IMR-90 (cell line): ENCODE data around the gene STRIP1. TPM values are rescaled to one million over a fixed set of nuclear protein-coding genes. Genes with fewer than 3 reads are reported as not detected.
A peak's percentile ranks its signal among the peaks of the same experiment; 100 is the strongest.

Source experiments
- ATAC-seq: fragments of 200-7000 bp; cut with Tn5 transposase; 2 replicates; pipeline ENCODE4 v1.9.1; 2020; ENCODE audit warnings: low read depth, mild to moderate bottlenecking, moderate library complexity
- BruUV-seq: library from RNA; stranded (reverse); fragments of 400-500 nt; replicated peaks from 2 replicates; lab custom pipeline; 2021; lab: Mats Ljungman, UMichigan
- CTCF ChIA-PET: fragments of 300-600 bp; formaldehyde crosslinking; extraction: SDS; loops from one replicate; lab custom pipeline; 2021; ENCODE audit warnings: antibody characterized with exemption; lab: Yijun Ruan, JAX
- POLR2A ChIA-PET: fragments of 300-600 bp; sonication (Branson Sonifier 250); formaldehyde crosslinking; loops from one replicate; lab custom pipeline; 2022; ENCODE audit warnings: antibody characterized with exemption; ENCODE audit not compliant: unreplicated experiment; lab: Charles Lee
- DNase-seq: peaks from one replicate; pipeline ENCODE4 v3.0.0; 2013
- H2AFZ ChIP-seq: replicated peaks from 2 replicates; pipeline ENCODE3; 2013; ENCODE audit warnings: low read length, mild to moderate bottlenecking; ENCODE audit not compliant: poor library complexity
- H2AK5ac ChIP-seq: 2 replicates; pipeline ENCODE4 v1.6.1; 2013; ENCODE audit warnings: low read depth, low read length, inconsistent platforms
- H2AK9ac ChIP-seq: replicated peaks from 2 replicates; pipeline ENCODE3; 2013; ENCODE audit warnings: mild to moderate bottlenecking, low read depth, low read length, moderate library complexity; ENCODE audit not compliant: poor library complexity
- H2BK120ac ChIP-seq: 2 replicates; pipeline ENCODE4 v1.6.1; 2013; ENCODE audit warnings: low read depth, low read length, inconsistent platforms
- H2BK15ac ChIP-seq: 3 replicates; pipeline ENCODE4 v1.6.1; 2013; ENCODE audit warnings: low read depth, low read length, inconsistent platforms
- H2BK20ac ChIP-seq: 2 replicates; pipeline ENCODE4 v1.6.1; 2013; ENCODE audit warnings: low read depth, mild to moderate bottlenecking, inconsistent platforms, low read length, moderate library complexity
- H2BK5ac ChIP-seq: 2 replicates; pipeline ENCODE4 v1.6.1; 2013; ENCODE audit warnings: mild to moderate bottlenecking, low read depth, low read length, inconsistent platforms; ENCODE audit not compliant: poor library complexity, severe bottlenecking
- H3K14ac ChIP-seq: replicated peaks from 2 replicates; pipeline ENCODE4 v1.6.1; 2013; ENCODE audit warnings: low read depth, low read length, inconsistent platforms
- H3K18ac ChIP-seq: 2 replicates; pipeline ENCODE4 v1.6.1; 2013; ENCODE audit warnings: low read depth, low read length, control low read depth
- H3K23ac ChIP-seq: 2 replicates; pipeline ENCODE4 v1.6.1; 2013; ENCODE audit warnings: low read depth, low read length, inconsistent platforms
- H3K27ac ChIP-seq: 2 replicates; pipeline ENCODE4 v1.5.1; 2013; ENCODE audit warnings: mild to moderate bottlenecking, control low read depth, low read length; ENCODE audit not compliant: insufficient read depth
- H3K27me3 ChIP-seq: 2 replicates; pipeline ENCODE4 v1.6.1; 2013; ENCODE audit warnings: low read length; ENCODE audit not compliant: control insufficient read depth, insufficient read depth
- H3K36me3 ChIP-seq: 2 replicates; pipeline ENCODE4 v1.6.1; 2013; ENCODE audit warnings: low read length, mixed read lengths; ENCODE audit not compliant: control insufficient read depth, insufficient read depth
- H3K4ac ChIP-seq: 2 replicates; pipeline ENCODE4 v1.6.1; 2013; ENCODE audit warnings: low read depth, low read length, inconsistent platforms
- H3K4me1 ChIP-seq: 2 replicates; pipeline ENCODE4 v1.6.1; 2013; ENCODE audit warnings: low read length, mixed read lengths; ENCODE audit not compliant: control insufficient read depth, insufficient read depth
- H3K4me2 ChIP-seq: 2 replicates; pipeline ENCODE4 v1.6.1; 2013; ENCODE audit warnings: low read depth, mild to moderate bottlenecking, control low read depth, low read length, moderate library complexity
- H3K4me3 ChIP-seq: 2 replicates; pipeline ENCODE4 v1.5.1; 2013; ENCODE audit warnings: low read depth, mild to moderate bottlenecking, control low read depth, low read length, moderate library complexity; ENCODE audit not compliant: insufficient read depth
- H3K56ac ChIP-seq: 2 replicates; pipeline ENCODE4 v1.6.1; 2013; ENCODE audit warnings: low read length, inconsistent platforms; ENCODE audit not compliant: insufficient read depth; ENCODE audit errors: extremely low read depth
- H3K79me1 ChIP-seq, 2 experiments: 2 replicates each; pipeline ENCODE4 v1.6.1; 2013; ENCODE audit warnings: low read length in 2 of 2, inconsistent platforms in 1 of 2, low read depth in 1 of 2
- H3K9ac ChIP-seq: 2 replicates; pipeline ENCODE4 v1.6.1; 2013; ENCODE audit warnings: low read depth, low read length, control low read depth
- H3K9me1 ChIP-seq: 2 replicates; pipeline ENCODE4 v1.6.1; 2013; ENCODE audit warnings: low read length, inconsistent platforms; ENCODE audit not compliant: insufficient read depth
- H3K9me3 ChIP-seq: 2 replicates; pipeline ENCODE4 v1.6.1; 2013; ENCODE audit warnings: low read length; ENCODE audit not compliant: control insufficient read depth, insufficient read depth
- H4K20me1 ChIP-seq: 2 replicates; pipeline ENCODE4 v1.6.1; 2013; ENCODE audit warnings: low read length, inconsistent platforms; ENCODE audit not compliant: insufficient read depth
- H4K5ac ChIP-seq: 2 replicates; pipeline ENCODE4 v1.6.1; 2013; ENCODE audit warnings: mild to moderate bottlenecking, low read depth, low read length, control low read depth
- H4K8ac ChIP-seq, 2 experiments: 2 replicates each; pipeline ENCODE4 v1.6.1; 2013; ENCODE audit warnings: low read depth in 2 of 2, low read length in 2 of 2, control low read depth in 1 of 2, inconsistent platforms in 1 of 2
- H4K91ac ChIP-seq: 2 replicates; pipeline ENCODE4 v1.6.1; 2013; ENCODE audit warnings: low read depth, low read length, inconsistent platforms; ENCODE audit not compliant: insufficient read depth
- CHD1 ChIP-seq: IDR thresholded peaks from 2 replicates; pipeline ENCODE4 v1.6.1; 2012; ENCODE audit warnings: low read depth, low read length, improper control_type of control experiment
- CTCF ChIP-seq: conservative IDR thresholded peaks from 2 replicates; pipeline ENCODE4 v1.5.1; 2012; ENCODE audit warnings: mild to moderate bottlenecking, low read depth, low read length, improper control_type of control experiment
- FOS ChIP-seq: fragments of 150-350 bp; IDR thresholded peaks from 2 replicates; pipeline ENCODE4 v1.6.1; 2016; ENCODE audit warnings: low read depth, low read length
- WGBS, 2 experiments: methylation state at CpG; one replicate each; pipeline versions ENCODE4 v1.1.5 to v1.1.7; 2013; ENCODE audit warnings: missing lambda C conversion rate in 2 of 2; ENCODE audit not compliant: insufficient read length in 1 of 2; ENCODE audit errors: extremely low coverage in 2 of 2; 5-methylcytosine and 5-hydroxymethylcytosine counted together
- dilution Hi-C: fragments of 300-500 bp; cut with HindIII; formaldehyde crosslinking; loops from one replicate; pipeline ENCODE4 v1.14.3; 2018; ENCODE audit warnings: low sequenced_read_pairs; ENCODE audit not compliant: unreplicated experiment
- in situ Hi-C: fragments of 300-500 bp; cut with MboI; formaldehyde crosslinking; loops from 3 replicates; pipeline ENCODE4 v1.14.3; 2019; ENCODE audit warnings: low sequenced_read_pairs, inconsistent platforms, mixed read lengths
- intact Hi-C: fragments of 100-400 bp; cut with micrococcal nuclease; formaldehyde crosslinking; loops from 2 replicates; pipeline ENCODE4 v1.10.0; 2022
- polyA plus RNA-seq, 3 experiments: library from polyadenylated mRNA; depleted of rRNA; stranded (reverse); fragments of >200 nt; gene quantifications; 2 replicates each; pipeline ENCODE4 v1.2.3, GENCODE V29; 2012; ENCODE audit warnings: low replicate concordance in 1 of 3
- total RNA-seq: library from RNA; depleted of rRNA; stranded (reverse); fragments of >200 nt; gene quantifications from 2 replicates; pipeline ENCODE4 v1.2.3, GENCODE V29; 2012

The STRIP1 gene
- total and polyA plus RNA-seq, 2 of the 4 experiments (the other 2 are of a cell fraction): 30.4 to 33.5 TPM

GRCh38 chr1:110060034-110060661 lies 25.7 kb downstream of the STRIP1 start:
- Histone ChIP-seq H3K4me3 (no peak overlapping the region), H4K5ac (no peak overlapping the region), H3K36me3 (peaks cover 30% of the 10 kb centered on the region), H2BK15ac (no peak overlapping the region), H2AK9ac (no peak overlapping the region), H2AFZ (peak overlapping the region; percentile 27), H3K23ac (no peak overlapping the region), H2AK5ac (no peak overlapping the region), H3K18ac (no peak overlapping the region), H3K9ac (no peak overlapping the region), H3K4me2 (no peak overlapping the region), H3K79me1 (peaks cover 0 to 25% of the 10 kb centered on the region in 2 experiments; a peak in 2 of 4 replicates), H4K8ac (no peak overlapping the region), H3K14ac (no peak overlapping the region), H3K56ac (no peak overlapping the region), H2BK120ac (no peak overlapping the region), H3K27me3 (no peaks in the 10 kb centered on the region; the same call in 1 of the 2 replicates), H3K9me1 (peaks cover 14% of the 10 kb centered on the region), H3K4me1 (peaks cover 20% of the 10 kb centered on the region), H2BK20ac (no peak overlapping the region), H3K27ac (no peak overlapping the region), H3K9me3 (no peaks in the 10 kb centered on the region), H4K91ac (no peak overlapping the region), H4K20me1 (peaks cover 14% of the 10 kb centered on the region; the same call in 1 of the 2 replicates), H2BK5ac (no peak overlapping the region), H3K4ac (no peak overlapping the region)
- CTCF ChIA-PET: interaction anchor here (0.6 to 1.4 kb wide), 3 partner anchors 9 to 75 kb away, joined by 3 to 6 read pairs (median 3); partner anchors contain the start of gene AHCYL1
- in situ Hi-C loops: no loop called here
- ATAC-seq (no peak), DNase-seq (no peak)
- no TSS peak for BruUV-seq
- TF ChIP-seq FOS: no peak
- TF ChIP-seq CHD1: no peak
- peak; percentile 52 for TF ChIP-seq CTCF
- WGBS, 2 experiments: 93% methylated on average over 5 of the region's 9 CpGs; no CpG with 5 or more reads in 1 of the 2 experiments
- POLR2A ChIA-PET: no interaction called here
- intact Hi-C loops: no loop called here
- dilution Hi-C loops: no loop called here
